ENCODE results near the gene RASGRP2.

Gene RASGRP2

DNA sequence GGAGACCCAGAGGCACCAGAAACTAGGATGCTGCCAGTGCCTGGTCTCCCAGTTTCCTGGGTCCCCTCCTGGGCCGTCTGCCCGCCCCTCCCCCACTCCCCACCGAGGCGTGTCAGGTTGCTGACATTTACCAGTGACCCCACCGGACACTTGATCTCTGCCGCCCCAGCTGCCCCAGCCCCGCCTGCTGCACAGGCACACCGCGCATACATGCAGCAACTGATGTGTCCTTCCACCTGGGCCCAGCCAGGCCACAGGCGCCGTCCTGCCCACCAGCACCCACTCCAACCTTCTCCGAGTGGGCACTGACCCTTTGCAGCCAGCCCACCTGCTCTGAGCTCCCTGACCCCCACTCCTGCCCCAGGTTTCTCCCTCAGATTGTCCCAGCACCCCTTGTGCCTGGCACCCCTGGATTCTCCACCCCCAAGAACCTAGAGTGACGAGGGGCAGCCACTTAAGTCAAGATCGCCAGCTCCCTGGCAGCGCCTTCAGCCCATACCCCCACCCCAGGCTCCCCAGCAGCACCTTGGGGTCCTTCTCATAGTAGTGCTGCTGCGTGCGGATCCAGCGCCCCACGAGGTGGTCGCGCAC, 15.3 kb upstream of the RASGRP2 start:
- in situ Hi-C loops (cut with HindIII; ENCODE audit: low pct_unique_long_range_greater_than_20kb, low sequenced_read_pairs) = no loop called here
- TF ChIP-seq JUND (IDR thresholded peaks at IDR 0.05; ENCODE audit: low read depth) = no peak

DNA sequence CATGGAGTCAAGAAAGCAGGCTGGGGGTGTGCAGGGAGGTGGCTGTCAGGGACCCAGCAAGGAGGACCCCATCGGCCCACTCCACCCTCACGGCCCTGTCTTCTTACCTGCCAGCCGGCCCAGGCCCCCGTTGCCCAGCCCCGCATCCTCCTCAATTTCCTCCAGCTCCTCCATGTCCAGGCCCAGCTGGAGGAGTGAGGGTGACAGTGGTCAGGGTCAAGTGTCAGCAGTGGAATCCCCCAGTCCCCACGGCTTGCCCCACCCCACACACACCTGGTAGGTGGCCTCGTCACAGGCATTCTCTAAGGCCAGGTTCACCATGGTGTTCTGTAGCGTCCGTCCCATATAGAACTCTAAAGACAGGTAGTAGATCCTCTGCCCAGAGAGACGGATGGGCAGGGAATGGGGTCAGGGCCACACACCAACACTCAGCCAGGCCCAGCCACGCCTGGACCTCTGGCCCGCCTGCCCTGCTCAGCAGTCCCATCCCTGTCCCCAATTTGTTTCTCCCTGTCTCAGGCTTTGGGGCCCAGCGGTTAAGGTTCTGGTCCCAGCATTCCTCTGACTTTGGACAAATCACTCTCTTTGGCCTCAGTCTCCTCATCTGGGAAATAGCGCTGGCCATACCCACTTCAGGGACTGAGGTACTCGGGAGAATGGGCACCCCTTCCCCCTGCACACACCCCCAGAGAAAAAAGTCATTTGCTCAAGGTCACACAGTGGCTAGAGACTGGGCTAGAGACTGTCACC, 14.6 kb upstream of the RASGRP2 start:
- no peak for TF ChIP-seq JUND (IDR thresholded peaks at IDR 0.05; ENCODE audit: low read depth)
- no peak for DNase-seq (ENCODE audit: low read depth in 1 of 2, low spot score in 1 of 2)
- in situ Hi-C loops (cut with HindIII; ENCODE audit: low pct_unique_long_range_greater_than_20kb, low sequenced_read_pairs) = no loop called here

More for the DNA sequence above, 15.3 kb upstream of the RASGRP2 start:
- no peak for DNase-seq (ENCODE audit: low read depth in 1 of 2, low spot score in 1 of 2)

DNA sequence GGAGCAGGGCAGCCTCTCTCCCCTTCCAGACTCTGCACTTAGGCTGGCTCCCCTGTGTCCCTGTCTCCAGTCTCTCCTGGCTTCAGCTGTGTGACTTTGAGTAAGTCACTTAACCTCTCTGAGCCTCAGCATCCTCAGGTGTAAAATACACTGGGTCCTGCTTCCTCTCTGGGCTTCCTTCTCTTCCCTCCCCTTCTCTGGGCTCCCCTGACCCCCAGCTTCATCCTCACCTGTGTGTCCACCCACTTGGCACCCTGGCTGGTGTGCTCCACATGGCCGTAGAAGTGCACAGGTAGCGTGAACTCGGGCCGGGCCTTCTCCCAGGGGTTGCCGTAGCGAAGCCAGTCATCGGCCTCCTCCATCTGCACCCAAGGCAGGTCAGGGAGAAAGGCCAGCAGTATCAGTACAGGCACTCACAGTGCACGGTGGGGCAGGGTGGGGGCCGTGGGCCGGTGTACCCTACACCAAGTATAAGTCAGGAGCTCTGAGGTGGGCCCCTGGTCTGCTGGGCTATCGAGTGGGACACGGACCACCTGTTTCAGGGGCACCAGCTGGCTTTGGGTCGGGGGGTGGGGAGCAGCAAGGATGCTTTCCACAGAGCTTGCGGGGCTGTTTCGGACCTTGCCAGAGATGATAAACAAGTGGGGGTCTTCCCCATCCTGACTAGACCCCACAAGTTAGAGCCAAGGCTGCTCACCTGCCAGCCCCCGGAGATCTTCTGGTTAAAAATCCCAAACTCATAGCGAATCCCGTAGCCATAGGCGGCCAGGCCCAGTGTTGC, 13.8 kb upstream of the RASGRP2 start:
- no peak for TF ChIP-seq JUND (IDR thresholded peaks at IDR 0.05; ENCODE audit: low read depth)
- no peak for DNase-seq (ENCODE audit: low read depth in 1 of 2, low spot score in 1 of 2)
- in situ Hi-C loops (cut with HindIII; ENCODE audit: low pct_unique_long_range_greater_than_20kb, low sequenced_read_pairs) = no loop called here

DNA sequence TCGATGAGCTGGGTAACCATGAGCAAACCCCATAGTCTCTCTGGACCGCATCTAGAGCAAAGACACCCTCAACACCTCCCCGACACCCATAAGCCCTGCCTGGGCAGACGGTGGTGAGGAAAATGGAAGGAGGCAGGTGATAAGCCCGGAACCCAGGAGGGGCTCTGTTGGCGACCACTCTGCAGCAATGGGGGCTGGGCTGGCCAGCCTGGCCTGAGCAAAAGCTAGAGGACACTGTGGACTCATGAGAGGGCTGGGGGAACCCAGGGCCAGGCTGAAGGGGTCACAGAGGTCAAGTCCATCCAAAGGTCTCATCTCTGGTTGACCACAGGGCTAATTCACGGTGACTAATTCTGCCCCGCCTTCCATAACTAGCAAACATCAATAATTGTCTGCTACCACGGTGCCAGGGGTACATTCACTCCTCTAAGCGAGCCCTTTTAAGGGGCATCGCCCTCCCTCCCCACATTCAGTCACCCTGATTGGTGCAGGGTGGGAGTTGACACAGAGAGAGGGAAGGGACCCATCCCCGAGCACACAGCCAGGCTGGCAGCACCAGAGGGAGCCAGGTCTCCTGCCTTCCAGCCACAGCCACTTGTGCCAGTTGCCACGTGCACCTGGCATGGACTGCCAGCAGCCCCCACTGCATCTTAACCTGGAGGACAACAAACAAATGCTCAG, 11.9 kb upstream of the RASGRP2 start:
- no peak for TF ChIP-seq JUND (IDR thresholded peaks at IDR 0.05; ENCODE audit: low read depth)
- DNase-seq (ENCODE audit: low read depth in 1 of 2, low spot score in 1 of 2) = no peak
- in situ Hi-C loops (cut with HindIII; ENCODE audit: low pct_unique_long_range_greater_than_20kb, low sequenced_read_pairs) = no loop called here

DNA sequence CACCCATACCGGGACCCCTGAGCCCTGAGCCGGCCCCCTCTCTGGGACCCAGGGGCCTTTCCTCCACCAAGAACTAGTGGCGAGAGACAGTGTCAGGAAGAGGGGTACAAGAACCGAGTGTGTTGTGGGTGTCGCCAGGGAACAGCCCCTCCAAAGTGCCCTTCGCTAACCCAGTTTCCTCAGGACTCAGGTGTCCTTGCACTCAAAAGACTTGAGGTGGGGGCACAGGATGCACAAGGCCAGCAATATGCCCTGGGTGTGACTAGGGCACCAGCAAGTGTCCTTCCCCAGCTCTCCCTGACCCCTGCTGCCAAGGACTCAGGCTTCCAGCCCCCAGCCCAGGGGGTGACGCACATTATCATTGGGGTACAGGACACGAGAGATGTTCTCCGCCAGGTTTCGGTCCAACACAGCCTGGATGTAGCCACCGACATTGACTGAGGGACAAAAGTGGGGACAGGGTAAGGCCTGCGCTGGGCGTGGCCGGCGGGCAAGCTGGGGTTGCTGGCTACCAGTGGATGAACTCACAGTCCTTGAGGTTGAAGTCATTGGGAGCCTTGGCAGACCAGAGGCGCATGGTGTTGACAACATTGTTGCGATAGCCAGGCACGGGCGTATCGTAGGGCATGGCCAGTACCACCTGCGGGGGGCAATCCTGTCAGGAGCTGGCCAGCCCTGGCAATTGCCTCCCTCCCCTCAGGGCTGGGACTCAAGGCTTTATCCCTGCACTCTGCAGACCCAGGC, 11.1 kb upstream of the RASGRP2 start:
- DNase-seq (ENCODE audit: low read depth in 1 of 2, low spot score in 1 of 2) = no peak
- no peak for TF ChIP-seq JUND (IDR thresholded peaks at IDR 0.05; ENCODE audit: low read depth)
- in situ Hi-C loops (cut with HindIII; ENCODE audit: low pct_unique_long_range_greater_than_20kb, low sequenced_read_pairs) = no loop called here

DNA sequence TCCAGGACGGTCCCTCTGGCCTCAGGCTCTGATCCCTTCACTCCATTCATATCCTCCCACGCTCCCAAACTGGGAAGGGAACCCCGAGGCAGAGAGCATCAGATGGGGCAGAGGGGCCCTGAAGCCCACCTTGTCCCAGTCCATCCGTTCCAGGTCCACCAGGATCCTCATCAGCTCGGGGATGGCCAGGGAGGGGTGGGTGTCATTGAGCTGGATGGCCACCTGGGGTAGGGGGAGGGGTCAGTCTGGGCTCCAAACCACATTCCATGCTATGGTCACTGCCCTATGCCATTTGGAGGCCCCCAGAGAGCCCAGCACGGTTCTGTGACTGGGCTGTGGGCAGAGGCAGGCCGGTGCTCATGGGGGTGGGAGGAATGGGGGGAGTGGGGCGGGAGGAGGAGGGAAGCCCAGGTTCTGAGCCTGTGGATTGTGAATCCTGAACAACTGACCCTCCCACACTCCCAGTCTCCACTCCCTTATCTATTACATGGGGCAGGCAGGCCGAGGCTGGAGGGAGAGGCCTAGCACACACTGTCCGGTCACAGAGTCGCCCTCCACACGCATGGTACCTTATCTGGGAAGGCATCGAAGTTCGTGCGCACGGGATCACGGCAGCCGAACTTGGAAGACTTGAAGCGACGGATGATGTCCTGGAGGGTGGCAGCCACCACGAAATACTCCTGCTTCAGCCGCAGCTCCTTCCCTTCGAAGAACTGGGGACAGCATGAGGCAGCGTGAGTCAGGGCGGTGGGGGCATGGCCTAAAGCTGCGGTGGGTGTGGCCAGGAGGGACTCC, 10.4 kb upstream of the RASGRP2 start:
- in situ Hi-C loops (cut with HindIII; ENCODE audit: low pct_unique_long_range_greater_than_20kb, low sequenced_read_pairs) = no loop called here
- no peak for TF ChIP-seq JUND (IDR thresholded peaks at IDR 0.05; ENCODE audit: low read depth)
- no peak for DNase-seq (ENCODE audit: low read depth in 1 of 2, low spot score in 1 of 2)

DNA sequence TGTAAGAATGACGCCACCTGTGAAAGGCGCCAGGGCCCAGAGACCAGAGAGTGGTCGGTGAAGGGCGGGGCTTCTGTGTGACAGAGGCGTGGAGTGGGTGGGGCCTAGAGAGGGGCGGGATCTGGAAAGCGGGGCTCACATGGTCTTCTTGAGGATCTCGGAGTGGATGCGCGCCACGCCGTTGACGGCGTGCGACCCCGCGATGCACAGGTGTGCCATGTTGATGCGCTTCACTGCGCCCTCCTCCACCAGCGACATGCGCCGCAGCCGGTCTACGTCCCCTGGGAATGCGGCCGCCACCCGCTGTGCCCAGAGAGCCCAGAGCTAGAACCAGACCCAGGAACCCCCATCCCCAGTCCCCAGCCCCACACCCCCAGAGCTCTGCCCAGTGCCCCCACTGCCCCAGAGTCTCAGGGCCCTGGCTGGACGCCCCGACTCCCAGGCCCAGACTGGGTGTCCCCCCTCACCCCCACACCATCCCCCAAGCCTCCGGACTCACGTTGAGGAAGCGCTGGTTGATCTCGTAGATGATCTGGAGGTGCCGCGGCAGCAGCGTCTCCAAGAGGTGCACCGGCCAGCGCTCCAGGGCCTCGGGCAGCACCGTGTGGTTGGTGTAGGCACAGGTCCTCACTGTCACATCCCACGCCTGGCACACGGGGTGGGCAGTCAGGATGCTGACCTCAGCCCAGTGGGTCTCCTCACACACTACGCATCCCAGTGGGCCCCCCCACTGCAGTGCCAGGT, 9.6 kb upstream of the RASGRP2 start:
- TF ChIP-seq JUND (IDR thresholded peaks at IDR 0.05; ENCODE audit: low read depth) = no peak
- in situ Hi-C loops (cut with HindIII; ENCODE audit: low pct_unique_long_range_greater_than_20kb, low sequenced_read_pairs) = no loop called here
- DNase-seq (ENCODE audit: low read depth in 1 of 2, low spot score in 1 of 2) = no peak

DNA sequence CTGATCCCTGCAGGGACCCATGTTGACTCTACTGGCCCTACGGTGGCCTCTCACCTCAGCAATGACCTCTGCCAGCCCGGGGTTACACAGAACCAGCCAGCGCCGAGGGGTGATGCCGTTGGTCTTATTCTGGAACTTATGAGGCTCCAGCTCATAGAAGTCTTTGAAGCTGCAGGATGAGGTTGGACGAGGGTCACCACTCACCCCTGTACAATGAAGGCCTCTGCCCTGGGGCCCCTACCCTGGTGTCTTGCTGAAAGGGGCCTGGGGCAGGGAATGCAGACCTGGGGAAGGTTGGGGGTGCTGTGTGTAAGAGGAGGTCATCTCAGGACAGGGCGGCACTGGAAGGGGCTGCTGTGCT, 9.1 kb upstream of the RASGRP2 start:
- no peak for TF ChIP-seq JUND (IDR thresholded peaks at IDR 0.05; ENCODE audit: low read depth)
- in situ Hi-C loops (cut with HindIII; ENCODE audit: low pct_unique_long_range_greater_than_20kb, low sequenced_read_pairs) = no loop called here
- no peak for DNase-seq (ENCODE audit: low read depth in 1 of 2, low spot score in 1 of 2)

DNA sequence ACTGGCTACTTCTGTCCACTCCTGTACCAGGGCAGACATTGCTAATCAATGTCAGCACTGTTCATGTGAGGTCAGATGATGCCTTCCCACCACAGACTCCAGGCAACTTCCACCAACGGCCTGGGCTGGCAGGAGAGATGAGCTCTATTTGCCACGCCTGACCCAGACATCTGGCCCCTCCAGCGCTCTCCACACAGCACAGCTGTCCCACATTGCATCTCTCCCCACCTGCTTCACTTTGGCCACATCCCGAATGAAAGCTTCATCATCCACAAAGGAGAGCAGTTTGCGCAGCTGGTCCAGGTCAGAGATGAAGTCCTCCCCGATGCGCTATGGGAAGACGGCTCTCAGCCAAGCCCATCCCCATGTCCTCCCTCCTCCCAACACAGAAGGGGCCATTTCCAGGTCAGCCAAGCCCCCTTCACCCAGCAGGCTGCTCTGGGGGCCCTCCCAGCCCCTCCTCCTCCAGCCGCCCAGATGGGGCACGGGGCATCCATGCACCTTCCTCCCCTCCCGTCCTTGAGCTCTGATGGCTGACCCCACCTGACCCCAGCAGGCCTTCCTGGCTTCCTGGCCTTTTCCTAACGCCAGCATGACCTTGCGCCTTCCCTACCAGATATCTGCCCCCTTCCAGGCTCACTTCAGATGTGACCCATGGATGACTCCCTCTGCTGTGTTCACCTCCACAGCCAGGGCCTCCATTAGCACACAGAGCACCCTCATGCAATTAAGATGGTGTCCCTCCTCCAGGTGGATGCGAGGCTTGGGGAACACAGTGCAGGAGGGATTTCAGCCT, 8.4 kb upstream of the RASGRP2 start:
- no peak for TF ChIP-seq JUND (IDR thresholded peaks at IDR 0.05; ENCODE audit: low read depth)
- DNase-seq (ENCODE audit: low read depth in 1 of 2, low spot score in 1 of 2) = no peak
- in situ Hi-C loops (cut with HindIII; ENCODE audit: low pct_unique_long_range_greater_than_20kb, low sequenced_read_pairs) = no loop called here

DNA sequence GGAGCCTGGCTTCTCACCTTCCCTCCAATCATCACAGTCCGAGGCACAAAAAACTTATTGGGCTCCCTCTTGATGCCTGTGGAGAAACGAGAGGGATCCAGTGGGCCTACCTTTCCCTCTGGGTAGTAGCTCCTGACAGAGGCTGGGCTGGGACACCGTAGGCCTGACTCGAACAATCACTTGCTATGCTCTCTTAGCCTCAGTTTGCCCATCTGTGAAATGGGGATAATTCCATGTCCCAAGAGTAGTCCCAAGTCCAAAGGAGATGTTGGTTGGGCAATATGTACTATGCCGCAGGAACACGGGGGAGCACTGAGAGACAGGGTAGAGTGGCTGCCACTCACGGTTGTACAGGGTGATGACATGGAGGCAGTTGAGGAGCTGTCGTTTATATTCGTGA, 7.6 kb upstream of the RASGRP2 start:
- DNase-seq (ENCODE audit: low read depth in 1 of 2, low spot score in 1 of 2) = no peak
- no peak for TF ChIP-seq JUND (IDR thresholded peaks at IDR 0.05; ENCODE audit: low read depth)
- in situ Hi-C loops (cut with HindIII; ENCODE audit: low pct_unique_long_range_greater_than_20kb, low sequenced_read_pairs) = no loop called here
